ENCODE results near the gene KLRD1.

- TF ChIP-seq CTCF (IDR thresholded peaks at IDR 0.05; ENCODE audit: low read depth, low read length, missing input control): no peak
- no peak for TF ChIP-seq REST (IDR thresholded peaks at IDR 0.05)
- no peak for TF ChIP-seq MAX (IDR thresholded peaks at IDR 0.05)
- no peak for TF ChIP-seq FOXA1 (IDR thresholded peaks at IDR 0.05)
- no peak for TF ChIP-seq RAD21 (IDR thresholded peaks at IDR 0.05)
- TF ChIP-seq TAF1 (conservative IDR thresholded peaks at IDR 0.05): no peak
- no peak for TF ChIP-seq ATF3 (IDR thresholded peaks at IDR 0.05)
- TF ChIP-seq SP1 (IDR thresholded peaks at IDR 0.05): no peak
- no peak for TF ChIP-seq HNF4G (IDR thresholded peaks at IDR 0.05)
- TF ChIP-seq GABPA (IDR thresholded peaks at IDR 0.05 in 1 of 2, conservative IDR thresholded peaks at IDR 0.05 in 1 of 2): no peak
Measured at GRCh38 chr12:10291030-10291429, 16.6 kb upstream of the KLRD1 start.

All from liver (tissue), 3 donors.